GM23338 (cell line): ENCODE results near the gene KLC4. TPM values are rescaled to one million over a fixed set of nuclear protein-coding genes. Genes with fewer than 3 reads are reported as not detected.

Source experiments
- ATAC-seq: fragments of 200-7000 bp; cut with Tn5 transposase; 3 replicates; pipeline ENCODE4 v1.9.1; 2020
- DNase-seq: peaks from one replicate; pipeline ENCODE4 v3.0.0-alpha.2; 2015; ENCODE audit warnings: low spot score
- H2AFZ ChIP-seq: fragments of 200-600 bp; sonication (generic); 2 replicates; pipeline ENCODE4 v1.8.0; 2016; ENCODE audit warnings: antibody characterized with exemption, mild to moderate bottlenecking, moderate library complexity
- H3F3A ChIP-seq: fragments of 200-600 bp; sonication (generic); replicated peaks from 2 replicates; pipeline ENCODE4 v1.8.0; 2017; ENCODE audit warnings: antibody characterized with exemption, mixed run types, low read depth
- H3K27ac ChIP-seq: fragments of 200-600 bp; sonication (generic); 2 replicates; pipeline ENCODE4 v1.6.1; 2016; ENCODE audit warnings: low read depth
- H3K27me3 ChIP-seq: fragments of 200-600 bp; sonication (generic); 2 replicates; pipeline ENCODE4 v1.8.0; 2016; ENCODE audit warnings: mild to moderate bottlenecking, mixed run types, moderate library complexity; ENCODE audit not compliant: insufficient read depth
- H3K36me3 ChIP-seq: fragments of 200-600 bp; sonication (generic); 2 replicates; pipeline ENCODE4 v1.8.0; 2016; ENCODE audit warnings: mild to moderate bottlenecking; ENCODE audit not compliant: insufficient read depth
- H3K4me1 ChIP-seq: fragments of 200-600 bp; sonication (generic); 2 replicates; pipeline ENCODE4 v1.8.0; 2016; ENCODE audit warnings: mild to moderate bottlenecking, moderate library complexity; ENCODE audit not compliant: insufficient read depth
- H3K4me2 ChIP-seq: fragments of 200-600 bp; sonication (generic); 2 replicates; pipeline ENCODE4 v1.7.1; 2017; ENCODE audit warnings: mixed run types
- H3K4me3 ChIP-seq: fragments of 200-600 bp; sonication (generic); 2 replicates; pipeline ENCODE4 v1.6.1; 2016; ENCODE audit warnings: mixed run types
- H3K79me2 ChIP-seq: fragments of 200-600 bp; sonication (generic); replicated peaks from 2 replicates; pipeline ENCODE4 v1.8.0; 2017; ENCODE audit warnings: mild to moderate bottlenecking; ENCODE audit not compliant: insufficient read depth
- H3K9me2 ChIP-seq: fragments of 200-600 bp; sonication (generic); 2 replicates; pipeline ENCODE4 v1.8.0; 2017; ENCODE audit not compliant: insufficient read depth
- H4K20me1 ChIP-seq: fragments of 200-600 bp; sonication (generic); replicated peaks from 2 replicates; pipeline ENCODE4 v1.8.0; 2017; ENCODE audit warnings: mild to moderate bottlenecking; ENCODE audit not compliant: insufficient read depth
- H3K27ac Mint-ChIP-seq: 2 replicates; pipeline ENCODE4 v1.8.0; 2020; ENCODE audit warnings: inconsistent platforms, mild to moderate bottlenecking, moderate library complexity, mixed read lengths
- H3K27me3 Mint-ChIP-seq: 3 replicates; pipeline ENCODE4 v1.8.0; 2022; ENCODE audit warnings: low read depth, mild to moderate bottlenecking, moderate library complexity, mixed read lengths, inconsistent platforms; ENCODE audit not compliant: insufficient read depth, poor library complexity
- H3K36me3 Mint-ChIP-seq: 3 replicates; pipeline ENCODE4 v1.8.0; 2021; ENCODE audit warnings: low read depth, mild to moderate bottlenecking, inconsistent platforms, moderate library complexity, mixed read lengths
- H3K4me1 Mint-ChIP-seq: 3 replicates; pipeline ENCODE4 v1.8.0; 2020; ENCODE audit warnings: mild to moderate bottlenecking, inconsistent platforms, mixed read lengths
- H3K4me3 Mint-ChIP-seq: 3 replicates; pipeline ENCODE4 v1.8.0; 2021; ENCODE audit warnings: moderate library complexity, mild to moderate bottlenecking, inconsistent platforms, mixed read lengths
- H3K9me3 Mint-ChIP-seq: 3 replicates; pipeline ENCODE4 v1.8.0; 2020; ENCODE audit warnings: moderate library complexity, mild to moderate bottlenecking, inconsistent platforms, mixed read lengths
- CREB1 ChIP-seq: fragments of 250-450 bp; sonication (Bioruptor Pico); IDR thresholded peaks from 2 replicates; pipeline ENCODE4 v1.5.0; 2020; ENCODE audit warnings: low read depth, mild to moderate bottlenecking, moderate library complexity
- CTCF ChIP-seq, 2 experiments: fragments of 200-600 bp in 1 of 2; sonication (generic) in 1 of 2; conservative IDR thresholded peaks; 2 replicates each; pipeline versions ENCODE4 v1.5.1 to v1.6.1; 2016 to 2017; ENCODE audit warnings: antibody characterized with exemption in 2 of 2, low read depth in 2 of 2, mild to moderate bottlenecking in 2 of 2, moderate library complexity in 1 of 2
- ETS1 ChIP-seq: IDR thresholded peaks from 2 replicates; pipeline ENCODE4 v1.6.1; 2016; ENCODE audit warnings: antibody characterized with exemption
- EZH2phosphoT487 ChIP-seq: fragments of 200-600 bp; sonication (generic); IDR thresholded peaks from one replicate; pipeline ENCODE4 v1.8.1; 2018; ENCODE audit warnings: antibody characterized with exemption; ENCODE audit not compliant: unreplicated experiment
- JUNB ChIP-seq: IDR thresholded peaks from one replicate; pipeline ENCODE4 v1.6.1; 2016; ENCODE audit warnings: antibody characterized with exemption; ENCODE audit not compliant: unreplicated experiment
- NANOG ChIP-seq: IDR thresholded peaks from 2 replicates; pipeline ENCODE4 v1.6.1; 2016; ENCODE audit warnings: antibody characterized with exemption, borderline replicate concordance
- POLR2AphosphoS5 ChIP-seq: IDR thresholded peaks from 2 replicates; pipeline ENCODE4 v1.6.1; 2016; ENCODE audit warnings: antibody characterized with exemption, low read depth
- ZNF331 ChIP-seq: fragments of 250-450 bp; sonication (Bioruptor Pico); IDR thresholded peaks from 2 replicates; pipeline ENCODE4 v1.5.0; 2020; ENCODE audit warnings: low read depth, mild to moderate bottlenecking, moderate library complexity
- polyA plus RNA-seq: library from polyadenylated mRNA; unstranded; fragments of >200 nt; fragmentation: Nextera tagmentation; extraction: Ambion mirVana; gene quantifications from 2 replicates; pipeline ENCODE4 v1.2.1, GENCODE V29; 2016
- total RNA-seq: library from RNA; depleted of rRNA; stranded (reverse); fragments of >200 nt; shearing (Covaris generic); gene quantifications from 2 replicates; pipeline ENCODE4 v1.2.3, GENCODE V29; 2014

The KLC4 gene
- total and polyA plus RNA-seq, 2 experiments from 2014 or later = 14.9 to 17.4 TPM

GRCh38 chr6:43119482-43119881, 60.1 kb downstream of the KLC4 start (continued):
- TF ChIP-seq CTCF (conservative IDR thresholded peaks at IDR 0.05; ENCODE audit: low read depth in 2 of 2) (no peak), CREB1 (CRISPR knock-in tag) (no peak), NANOG (no peak), JUNB (no peak), ZNF331 (CRISPR knock-in tag) (no peak), EZH2phosphoT487 (no peak), ETS1 (no peak)

- H3K27ac ChIP-seq = no peak overlapping the region
- peaks cover 14% of the 10 kb centered on the region; the same call in 1 of the 2 replicates for H4K20me1 ChIP-seq
- H3K4me3 ChIP-seq = no peak overlapping the region
- Mint-ChIP-seq H3K36me3 (no peaks in the 10 kb centered on the region), H3K27me3 (peaks cover 16% of the 10 kb centered on the region), H3K4me1 (peaks cover 43% of the 10 kb centered on the region), H3K9me3 (no peaks in the 10 kb centered on the region), H3K27ac (peak overlapping the region; percentile 11; the same call in 1 of the 2 replicates), H3K4me3 (no peak overlapping the region)
- no peaks in the 10 kb centered on the region for H3K27me3 ChIP-seq
- no peak overlapping the region for H3K4me2 ChIP-seq
- H3K4me1 ChIP-seq = peaks cover 13% of the 10 kb centered on the region
- H3K36me3 ChIP-seq = no peaks in the 10 kb centered on the region
- TF ChIP-seq NANOG (no peak), POLR2AphosphoS5 (no peak), ETS1 (no peak)
- no peak overlapping the region for H2AFZ ChIP-seq
- H3K9me2 ChIP-seq = no peaks in the 10 kb centered on the region
- peaks cover 89% of the 10 kb centered on the region for H3K79me2 ChIP-seq
- DNase-seq (no peak), ATAC-seq (no peak)
- 0 out of 2 replicates have a peak, but pooled peaks cover 2% of the 10 kb centered on the region for H3F3A ChIP-seq
Measured at GRCh38 chr6:43120101-43120763, 60.8 kb downstream of the KLC4 start.
